Bronchial epithelial cell (primary cell): ENCODE data around the gene APLF. TPM values are rescaled to one million over a fixed set of nuclear protein-coding genes. Genes with fewer than 3 reads are reported as not detected.

Source experiments
- DNase-seq: peaks from one replicate; pipeline ENCODE4 v3.0.0-alpha.2; 2010; ENCODE audit warnings: low read depth
- FAIRE-seq: peaks from 2 replicates; lab custom pipeline; 2011; peaks lifted over from hg19 to GRCh38; lab: Jason Lieb, UNC
- H3K27me3 ChIP-seq: 2 replicates; pipeline ENCODE4 v1.5.1; 2011; ENCODE audit warnings: low read length; ENCODE audit not compliant: control insufficient read depth, insufficient read depth
- H3K36me3 ChIP-seq: 2 replicates; pipeline ENCODE4 v1.5.1; 2011; ENCODE audit warnings: low read length; ENCODE audit not compliant: control insufficient read depth, insufficient read depth
- H3K4me3 ChIP-seq: 2 replicates; pipeline ENCODE4 v1.5.1; 2011; ENCODE audit warnings: mild to moderate bottlenecking, low read depth, low read length, control low read depth
- CTCF ChIP-seq: IDR thresholded peaks from 2 replicates; pipeline ENCODE4 v1.5.1; 2011; ENCODE audit warnings: mild to moderate bottlenecking, moderate library complexity, low read length, control low read depth, inconsistent platforms; ENCODE audit not compliant: insufficient read depth, severe bottlenecking
- total RNA-seq: library from RNA; depleted of rRNA; stranded (reverse); fragments of >200 nt; gene quantifications from 2 replicates; pipeline ENCODE4 v1.2.1, GENCODE V29; 2014

APLF gene
- total RNA-seq, 1 donor from 2014 or later: 4.2 TPM

- no peak overlapping the region for H3K4me3 ChIP-seq
- DNase-seq (no peak), FAIRE-seq (no peak)
- no peaks in the 10 kb centered on the region for H3K27me3 ChIP-seq
- TF ChIP-seq CTCF: no peak
- no peaks in the 10 kb centered on the region for H3K36me3 ChIP-seq
Measured at GRCh38 chr2:68456198-68456597, 11.2 kb upstream of the APLF start.

- no peaks in the 10 kb centered on the region for H3K27me3 ChIP-seq
- FAIRE-seq (no peak), DNase-seq (peak; percentile 54)
- no peaks in the 10 kb centered on the region for H3K36me3 ChIP-seq
- H3K4me3 ChIP-seq: no peak overlapping the region
- no peak for TF ChIP-seq CTCF
Measured at GRCh38 chr2:68458981-68459380, 8.4 kb upstream of the APLF start.

- DNase-seq (peak; percentile 66), FAIRE-seq (no peak)
- no peaks in the 10 kb centered on the region for H3K36me3 ChIP-seq
- H3K4me3 ChIP-seq: no peak overlapping the region
- peak; percentile 55 for TF ChIP-seq CTCF
- no peaks in the 10 kb centered on the region for H3K27me3 ChIP-seq
Measured at GRCh38 chr2:68463287-68463877, 4.0 kb upstream of the APLF start.

GRCh38 chr2:68464651-68465050 lies 2.7 kb upstream of the APLF start:
- FAIRE-seq (no peak), DNase-seq (no peak)
- H3K36me3 ChIP-seq: no peaks in the 10 kb centered on the region
- H3K27me3 ChIP-seq: no peaks in the 10 kb centered on the region
- TF ChIP-seq CTCF: no peak
- no peak overlapping the region for H3K4me3 ChIP-seq

GRCh38 chr2:68465081-68465916 lies 2.1 kb upstream of the APLF start:
- Histone ChIP-seq H3K36me3 (no peaks in the 10 kb centered on the region), H3K27me3 (no peaks in the 10 kb centered on the region), H3K4me3 (no peak overlapping the region)
- no peak for TF ChIP-seq CTCF
- peak; percentile 60 for DNase-seq
- no peak for FAIRE-seq

- peak; percentile 88 for DNase-seq
- FAIRE-seq: peak; percentile 36
- Histone ChIP-seq H3K27me3 (no peaks in the 10 kb centered on the region), H3K36me3 (no peaks in the 10 kb centered on the region), H3K4me3 (peak overlapping the region; percentile 85)
- TF ChIP-seq CTCF: no peak
Measured at GRCh38 chr2:68466361-68466777, 1.0 kb upstream of the APLF start.
